ENCODE results near the gene BBS4. TPM values are rescaled to one million over a fixed set of nuclear protein-coding genes. Genes with fewer than 3 reads are reported as not detected.
"Not testable (repeated sequence)": the region's sequence is repeated elsewhere in the genome, so short reads cannot be mapped to it uniquely, and the experiment has no call there.

The BBS4 gene
- total and polyA plus RNA-seq, 2 of the 4 experiments (the other 2 are of a cell fraction): 15.8 to 21.0 TPM

GRCh38 chr15:72636519-72637282, 49.3 kb upstream of the BBS4 start:
- H3K4me1 ChIP-seq (ENCODE audit: control insufficient read depth, insufficient read depth, low read length); intact Hi-C loops (cut with micrococcal nuclease); H3K27me3 ChIP-seq (ENCODE audit: control insufficient read depth, insufficient read depth, low read length); H4K20me1 ChIP-seq (ENCODE audit: insufficient read depth, low read length); H3K9me3 ChIP-seq (ENCODE audit: control insufficient read depth, insufficient read depth, low read length); H3K9me1 ChIP-seq (ENCODE audit: insufficient read depth, low read length); H3K18ac ChIP-seq (ENCODE audit: low read depth, low read length); H2AK5ac ChIP-seq (ENCODE audit: low read depth, low read length); BruUV-seq (replicated peaks); H3K56ac ChIP-seq (ENCODE audit: extremely low read depth, insufficient read depth, low read length); H3K4ac ChIP-seq (ENCODE audit: low read depth, low read length); H2BK20ac ChIP-seq (ENCODE audit: low read depth, low read length); H3K79me1 ChIP-seq (ENCODE audit: low read depth in 1 of 2, low read length in 2 of 2); H2BK15ac ChIP-seq (ENCODE audit: low read depth, low read length); H3K14ac ChIP-seq (replicated peaks; ENCODE audit: low read depth, low read length); H2AK9ac ChIP-seq (replicated peaks; ENCODE audit: low read depth, low read length, poor library complexity); H2BK5ac ChIP-seq (ENCODE audit: low read depth, low read length, poor library complexity, severe bottlenecking); CTCF ChIA-PET; H3K23ac ChIP-seq (ENCODE audit: low read depth, low read length); dilution Hi-C loops (cut with HindIII; ENCODE audit: low sequenced_read_pairs, unreplicated experiment); H3K36me3 ChIP-seq (ENCODE audit: control insufficient read depth, insufficient read depth, low read length); H2BK120ac ChIP-seq (ENCODE audit: low read depth, low read length); H3K9ac ChIP-seq (ENCODE audit: low read depth, low read length); H3K4me2 ChIP-seq (ENCODE audit: low read depth, low read length); H2AFZ ChIP-seq (replicated peaks; ENCODE audit: low read length, poor library complexity); POLR2A ChIA-PET (ENCODE audit: unreplicated experiment); H3K27ac ChIP-seq (ENCODE audit: insufficient read depth, low read length); H4K91ac ChIP-seq (ENCODE audit: insufficient read depth, low read depth, low read length): not testable (repeated sequence)
- Histone ChIP-seq H4K5ac (ENCODE audit: low read depth, low read length) (peak overlapping the region; percentile 53; the same call in 1 of the 2 replicates), H4K8ac (ENCODE audit: low read depth in 2 of 2, low read length in 2 of 2) (peak overlapping the region in 1 of 2 experiments; percentile 68; a peak in 1 of 4 replicates), H3K4me3 (ENCODE audit: insufficient read depth, low read depth, low read length) (peak overlapping the region; percentile 38)
- no CpG with 5 or more reads among the region's 43 CpGs for WGBS, 2 experiments (ENCODE audit: extremely low coverage in 2 of 2, insufficient read length in 1 of 2)
- TF ChIP-seq USF2 (IDR thresholded peaks at IDR 0.05; ENCODE audit: low read depth, low read length): peak; percentile 38; the same call in 1 of the 2 replicates
- ATAC-seq (ENCODE audit: low read depth) (peak; percentile 96), DNase-seq (peak; percentile 47)
- in situ Hi-C loops (cut with MboI; ENCODE audit: low sequenced_read_pairs): loop anchor here (25.0 kb wide), 1 partner anchor 1476 kb away; no protein-coding TSS in a partner anchor

- POLR2A ChIA-PET (ENCODE audit: unreplicated experiment); H3K9me3 ChIP-seq (ENCODE audit: control insufficient read depth, insufficient read depth, low read length); H3K4ac ChIP-seq (ENCODE audit: low read depth, low read length); BruUV-seq (replicated peaks); H3K9me1 ChIP-seq (ENCODE audit: insufficient read depth, low read length); H3K4me1 ChIP-seq (ENCODE audit: control insufficient read depth, insufficient read depth, low read length); H4K91ac ChIP-seq (ENCODE audit: insufficient read depth, low read depth, low read length); H2AK5ac ChIP-seq (ENCODE audit: low read depth, low read length); H3K27me3 ChIP-seq (ENCODE audit: control insufficient read depth, insufficient read depth, low read length); H3K4me3 ChIP-seq (ENCODE audit: insufficient read depth, low read depth, low read length); intact Hi-C loops (cut with micrococcal nuclease); H3K79me1 ChIP-seq (ENCODE audit: low read depth in 1 of 2, low read length in 2 of 2); ATAC-seq (ENCODE audit: low read depth); H4K20me1 ChIP-seq (ENCODE audit: insufficient read depth, low read length); H3K18ac ChIP-seq (ENCODE audit: low read depth, low read length); H3K23ac ChIP-seq (ENCODE audit: low read depth, low read length); H3K14ac ChIP-seq (replicated peaks; ENCODE audit: low read depth, low read length); H3K4me2 ChIP-seq (ENCODE audit: low read depth, low read length); H2BK15ac ChIP-seq (ENCODE audit: low read depth, low read length); CTCF ChIA-PET; dilution Hi-C loops (cut with HindIII; ENCODE audit: low sequenced_read_pairs, unreplicated experiment); H2AFZ ChIP-seq (replicated peaks; ENCODE audit: low read length, poor library complexity); H2BK5ac ChIP-seq (ENCODE audit: low read depth, low read length, poor library complexity, severe bottlenecking); DNase-seq; H2BK20ac ChIP-seq (ENCODE audit: low read depth, low read length); H2AK9ac ChIP-seq (replicated peaks; ENCODE audit: low read depth, low read length, poor library complexity); H3K9ac ChIP-seq (ENCODE audit: low read depth, low read length); H3K27ac ChIP-seq (ENCODE audit: insufficient read depth, low read length); H4K8ac ChIP-seq (ENCODE audit: low read depth in 2 of 2, low read length in 2 of 2); H4K5ac ChIP-seq (ENCODE audit: low read depth, low read length); H2BK120ac ChIP-seq (ENCODE audit: low read depth, low read length); H3K36me3 ChIP-seq (ENCODE audit: control insufficient read depth, insufficient read depth, low read length); H3K56ac ChIP-seq (ENCODE audit: extremely low read depth, insufficient read depth, low read length): not testable (repeated sequence)
- in situ Hi-C loops (cut with MboI; ENCODE audit: low sequenced_read_pairs): loop anchor here (25.0 kb wide), 1 partner anchor 1472 kb away; no protein-coding TSS in a partner anchor
- WGBS, 2 experiments (ENCODE audit: extremely low coverage in 2 of 2, insufficient read length in 1 of 2): no CpG with 5 or more reads among the region's 26 CpGs
Measured at GRCh38 chr15:72639759-72640483, 46.1 kb upstream of the BBS4 start.
